ENCODE measurements around the gene TBC1D7. TPM values are rescaled to one million over a fixed set of nuclear protein-coding genes. Genes with fewer than 3 reads are reported as not detected.

TBC1D7 gene
- total RNA-seq, 2 experiments from 2014 or later, result 25.4 to 27.1 TPM

DNA sequence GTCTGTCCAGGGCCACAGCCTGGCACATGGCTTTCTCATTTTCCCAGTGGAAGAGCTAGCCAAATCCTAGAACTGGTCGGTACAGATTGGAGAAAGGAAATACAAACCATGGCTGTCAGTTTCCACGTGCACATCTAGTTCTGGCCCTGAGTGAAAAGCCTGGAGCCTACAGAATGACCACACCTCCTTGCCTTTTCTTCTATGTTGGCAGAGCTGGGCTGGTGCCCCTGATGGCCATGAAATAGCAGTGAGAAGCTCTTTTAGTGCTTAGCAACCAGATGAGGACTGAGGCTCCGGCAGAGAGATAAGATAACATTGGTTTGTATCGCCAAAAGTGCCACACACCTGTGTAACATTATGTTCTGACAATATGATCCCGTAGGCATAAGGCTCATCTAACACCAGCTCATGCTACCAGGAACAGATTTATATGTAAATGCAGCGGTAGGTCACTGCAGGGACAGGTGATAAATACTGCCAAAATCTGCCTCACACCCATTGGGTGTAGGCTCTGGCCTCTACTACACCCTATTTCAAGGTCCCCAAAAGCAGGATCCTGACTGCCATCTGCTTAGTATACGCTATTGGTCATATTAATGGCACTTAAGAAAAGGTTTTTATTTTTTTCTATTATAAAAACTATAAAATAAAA, 39.9 kb upstream of the TBC1D7 start:
- DNase-seq, result no peak
- H3K9me3 Mint-ChIP-seq, result no peaks in the 10 kb centered on the region
- H3K36me3 Mint-ChIP-seq (ENCODE audit: low read depth), result peaks cover 3% of the 10 kb centered on the region
- intact Hi-C loops (cut with micrococcal nuclease), result no loop called here
- no peak overlapping the region for H3K27ac Mint-ChIP-seq
- H3K27me3 Mint-ChIP-seq (ENCODE audit: low read depth), result no peaks in the 10 kb centered on the region
- CTCF ChIA-PET, result interaction anchor here (0.6 kb wide), 1 partner anchor 107 kb away, joined by 3 read pairs; no protein-coding TSS in a partner anchor
- no peaks in the 10 kb centered on the region for H3K4me1 Mint-ChIP-seq (ENCODE audit: low read depth)
- no peak overlapping the region for H3K4me3 Mint-ChIP-seq

DNA sequence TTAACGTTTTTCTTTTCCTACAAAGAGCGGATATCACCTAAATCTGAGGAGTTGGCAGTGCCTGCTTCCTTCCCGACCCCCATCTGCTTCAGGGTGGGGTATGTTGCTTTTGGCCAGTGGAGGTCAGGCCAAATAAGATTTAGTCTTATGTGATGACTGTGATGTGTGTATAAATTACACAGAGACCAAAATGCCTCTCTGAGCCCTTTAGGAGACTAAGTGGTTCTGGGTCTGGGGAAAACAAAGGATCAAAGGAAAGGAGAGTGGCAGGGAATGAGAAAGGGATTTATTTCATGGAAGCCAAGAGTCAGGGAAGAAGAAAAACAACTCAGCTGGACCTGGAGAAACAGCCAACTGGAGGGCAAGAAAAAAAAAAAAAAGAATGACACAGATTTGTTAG, 39.1 kb upstream of the TBC1D7 start:
- Mint-ChIP-seq H3K36me3 (ENCODE audit: low read depth) (peaks cover 3% of the 10 kb centered on the region), H3K4me3 (no peak overlapping the region), H3K27me3 (ENCODE audit: low read depth) (no peaks in the 10 kb centered on the region), H3K27ac (no peak overlapping the region), H3K9me3 (no peaks in the 10 kb centered on the region), H3K4me1 (ENCODE audit: low read depth) (no peaks in the 10 kb centered on the region)
- intact Hi-C loops (cut with micrococcal nuclease), result no loop called here
- DNase-seq, result no peak
- CTCF ChIA-PET, result interaction anchor here (0.6 kb wide), 1 partner anchor 108 kb away, joined by 3 read pairs; no protein-coding TSS in a partner anchor

GRCh38 chr6:13365320-13365719, 37.0 kb upstream of the TBC1D7 start:
- Mint-ChIP-seq H3K36me3 (ENCODE audit: low read depth) (peaks cover 3% of the 10 kb centered on the region), H3K9me3 (no peaks in the 10 kb centered on the region)
- intact Hi-C loops (cut with micrococcal nuclease), result no loop called here

GRCh38 chr6:13364842-13365241, 36.5 kb upstream of the TBC1D7 start:
- H3K4me1 Mint-ChIP-seq (ENCODE audit: low read depth), result no peaks in the 10 kb centered on the region
- intact Hi-C loops (cut with micrococcal nuclease), result no loop called here
- no peaks in the 10 kb centered on the region for H3K27me3 Mint-ChIP-seq (ENCODE audit: low read depth)
- H3K27ac Mint-ChIP-seq, result no peak overlapping the region
- no peak for DNase-seq
- H3K36me3 Mint-ChIP-seq (ENCODE audit: low read depth), result peaks cover 3% of the 10 kb centered on the region
- H3K4me3 Mint-ChIP-seq, result no peak overlapping the region
- CTCF ChIA-PET, result no interaction called here
- no peaks in the 10 kb centered on the region for H3K9me3 Mint-ChIP-seq

More at GRCh38 chr6:13365320-13365719, 37.0 kb upstream of the TBC1D7 start:
- Mint-ChIP-seq H3K27me3 (ENCODE audit: low read depth) (no peaks in the 10 kb centered on the region), H3K27ac (no peak overlapping the region), H3K4me1 (ENCODE audit: low read depth) (no peaks in the 10 kb centered on the region), H3K4me3 (no peak overlapping the region)
- DNase-seq, result no peak
- CTCF ChIA-PET, result no interaction called here

DNA sequence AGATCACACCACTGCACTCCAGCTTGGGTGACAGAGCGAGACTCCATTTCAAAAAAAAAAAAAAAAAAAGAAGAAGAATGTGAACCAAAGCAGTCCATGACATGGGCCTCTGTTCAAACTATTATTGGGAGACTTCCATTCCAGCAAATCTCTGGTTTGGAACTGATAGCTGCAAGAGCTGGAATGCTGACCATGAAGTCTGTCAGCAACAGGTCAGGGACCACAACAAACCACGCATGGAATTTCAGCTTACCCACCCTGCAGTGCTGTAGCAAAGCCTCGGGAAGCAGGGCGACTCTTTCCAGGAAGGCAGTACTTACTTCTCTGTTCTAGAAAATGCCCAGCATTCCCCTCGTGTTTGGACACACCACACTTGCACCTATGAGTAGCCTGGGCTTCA, 34.1 kb upstream of the TBC1D7 start:
- intact Hi-C loops (cut with micrococcal nuclease), result no loop called here
- no peak for DNase-seq
- no peak overlapping the region for H3K27ac Mint-ChIP-seq
- no peaks in the 10 kb centered on the region for H3K27me3 Mint-ChIP-seq (ENCODE audit: low read depth)
- CTCF ChIA-PET, result interaction anchor here (0.6 kb wide), 1 partner anchor 87 kb away, joined by 3 read pairs; no protein-coding TSS in a partner anchor
- H3K4me1 Mint-ChIP-seq (ENCODE audit: low read depth), result peaks cover 4% of the 10 kb centered on the region
- no peak overlapping the region for H3K4me3 Mint-ChIP-seq
- peaks cover 3% of the 10 kb centered on the region for H3K36me3 Mint-ChIP-seq (ENCODE audit: low read depth)
- no peaks in the 10 kb centered on the region for H3K9me3 Mint-ChIP-seq

DNA sequence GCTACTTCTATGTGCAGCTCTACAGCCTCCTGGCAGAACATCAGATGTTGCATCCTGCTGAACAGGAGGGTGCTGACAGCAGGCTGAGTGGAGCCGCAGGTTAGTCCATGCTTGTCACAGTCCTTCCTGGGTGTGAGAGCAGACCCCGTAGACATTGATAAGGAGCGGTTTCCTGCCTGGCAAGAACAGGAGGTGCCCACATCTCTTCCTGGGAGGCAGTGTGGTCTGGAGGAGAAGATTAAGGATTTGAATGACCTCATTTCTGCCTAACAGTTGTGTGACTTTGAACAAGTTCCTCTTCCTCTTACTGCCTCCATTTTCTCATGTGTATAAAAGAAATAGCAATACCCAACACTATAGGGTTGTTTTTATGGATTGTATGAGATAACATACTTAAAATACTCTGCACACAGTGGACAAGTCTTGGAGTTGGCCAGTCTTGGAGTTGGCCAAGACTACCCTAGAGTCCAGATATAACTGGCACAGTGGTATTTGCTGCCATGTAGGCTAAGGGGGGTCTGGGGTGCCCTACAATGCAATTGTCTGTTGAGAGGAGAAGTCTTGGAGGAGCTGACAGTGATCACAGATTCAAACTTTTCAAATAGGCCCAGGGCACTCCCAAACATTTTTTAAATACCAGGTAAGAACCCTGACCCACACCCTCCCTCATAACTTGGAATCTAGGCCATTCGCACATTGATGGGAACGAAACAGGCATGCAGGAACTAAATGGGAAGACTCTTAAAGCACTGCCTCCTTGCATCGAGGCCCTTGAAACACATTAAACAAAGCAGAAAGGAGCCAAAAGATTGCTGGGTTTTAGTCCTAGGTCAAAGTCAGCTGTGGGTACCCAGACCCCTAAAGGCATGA, 32.6 kb upstream of the TBC1D7 start:
- DNase-seq, result no peak
- CTCF ChIA-PET, result interaction anchor here (0.6 kb wide), 1 partner anchor 429 kb away, joined by 7 read pairs; no protein-coding TSS in a partner anchor
- no peaks in the 10 kb centered on the region for H3K9me3 Mint-ChIP-seq
- no peak overlapping the region for H3K4me3 Mint-ChIP-seq
- peaks cover 3% of the 10 kb centered on the region for H3K36me3 Mint-ChIP-seq (ENCODE audit: low read depth)
- intact Hi-C loops (cut with micrococcal nuclease), result no loop called here
- no peaks in the 10 kb centered on the region for H3K27me3 Mint-ChIP-seq (ENCODE audit: low read depth)
- no peak overlapping the region for H3K27ac Mint-ChIP-seq
- peaks cover 19% of the 10 kb centered on the region for H3K4me1 Mint-ChIP-seq (ENCODE audit: low read depth)

DNA sequence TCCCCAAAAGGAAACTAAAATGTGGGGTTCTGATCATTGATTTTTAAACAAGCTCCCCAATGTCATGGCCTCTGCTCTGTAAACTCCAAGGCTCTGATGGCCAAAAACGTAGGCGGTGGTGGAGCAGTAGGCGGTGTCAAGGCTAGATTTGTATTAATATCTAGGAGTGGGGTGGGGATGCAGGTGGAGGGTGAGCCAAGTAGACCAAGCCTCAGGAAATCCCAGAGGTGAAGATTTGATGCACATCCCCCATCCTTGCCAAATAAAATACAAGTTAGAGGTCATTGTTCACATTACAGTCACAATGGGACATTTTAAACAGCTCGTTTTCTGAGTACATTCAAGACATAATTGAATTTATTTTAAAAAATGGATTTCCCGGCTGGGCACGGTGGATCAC, 30.9 kb upstream of the TBC1D7 start:
- CTCF ChIA-PET, result interaction anchor here (0.7 kb wide), 1 partner anchor 51 kb away, joined by 5 read pairs; no protein-coding TSS in a partner anchor
- Mint-ChIP-seq H3K4me1 (ENCODE audit: low read depth) (peaks cover 35% of the 10 kb centered on the region), H3K36me3 (ENCODE audit: low read depth) (no peaks in the 10 kb centered on the region), H3K4me3 (no peak overlapping the region), H3K27me3 (ENCODE audit: low read depth) (no peaks in the 10 kb centered on the region), H3K27ac (no peak overlapping the region), H3K9me3 (no peaks in the 10 kb centered on the region)
- intact Hi-C loops (cut with micrococcal nuclease), result loop anchor here (5.0 to 10.0 kb wide), 4 partner anchors 258 to 1994 kb away; partner anchors contain the start of genes CD83 and NOL7
- no peak for DNase-seq

- Mint-ChIP-seq H3K27ac (no peak overlapping the region), H3K36me3 (ENCODE audit: low read depth) (no peaks in the 10 kb centered on the region), H3K9me3 (no peaks in the 10 kb centered on the region), H3K27me3 (ENCODE audit: low read depth) (no peaks in the 10 kb centered on the region), H3K4me1 (ENCODE audit: low read depth) (peaks cover 43% of the 10 kb centered on the region), H3K4me3 (no peak overlapping the region)
- DNase-seq, result no peak
- CTCF ChIA-PET, result no interaction called here
- intact Hi-C loops (cut with micrococcal nuclease), result loop anchor here (5.0 to 10.0 kb wide), 4 partner anchors 259 to 1994 kb away; partner anchors contain the start of genes CD83 and NOL7
These were observed 30.2 kb upstream of the TBC1D7 start for GRCh38 chr6:13358511-13358910.

GRCh38 chr6:13357551-13358075, 29.3 kb upstream of the TBC1D7 start:
- H3K4me1 Mint-ChIP-seq (ENCODE audit: low read depth), result peaks cover 45% of the 10 kb centered on the region
- H3K27me3 Mint-ChIP-seq (ENCODE audit: low read depth), result no peaks in the 10 kb centered on the region
- H3K9me3 Mint-ChIP-seq, result no peaks in the 10 kb centered on the region
- CTCF ChIA-PET, result interaction anchor here (0.6 to 1.3 kb wide), 6 partner anchors 12 to 145 kb away, joined by 3 to 7 read pairs (median 3); no protein-coding TSS in a partner anchor
- DNase-seq, result peak; percentile 23
- no peaks in the 10 kb centered on the region for H3K36me3 Mint-ChIP-seq (ENCODE audit: low read depth)
- peak overlapping the region; percentile 99 for H3K27ac Mint-ChIP-seq
- intact Hi-C loops (cut with micrococcal nuclease), result loop anchor here (5.0 to 10.0 kb wide), 4 partner anchors 260 to 1993 kb away; partner anchors contain the start of genes CD83 and NOL7
- H3K4me3 Mint-ChIP-seq, result no peak overlapping the region

DNA sequence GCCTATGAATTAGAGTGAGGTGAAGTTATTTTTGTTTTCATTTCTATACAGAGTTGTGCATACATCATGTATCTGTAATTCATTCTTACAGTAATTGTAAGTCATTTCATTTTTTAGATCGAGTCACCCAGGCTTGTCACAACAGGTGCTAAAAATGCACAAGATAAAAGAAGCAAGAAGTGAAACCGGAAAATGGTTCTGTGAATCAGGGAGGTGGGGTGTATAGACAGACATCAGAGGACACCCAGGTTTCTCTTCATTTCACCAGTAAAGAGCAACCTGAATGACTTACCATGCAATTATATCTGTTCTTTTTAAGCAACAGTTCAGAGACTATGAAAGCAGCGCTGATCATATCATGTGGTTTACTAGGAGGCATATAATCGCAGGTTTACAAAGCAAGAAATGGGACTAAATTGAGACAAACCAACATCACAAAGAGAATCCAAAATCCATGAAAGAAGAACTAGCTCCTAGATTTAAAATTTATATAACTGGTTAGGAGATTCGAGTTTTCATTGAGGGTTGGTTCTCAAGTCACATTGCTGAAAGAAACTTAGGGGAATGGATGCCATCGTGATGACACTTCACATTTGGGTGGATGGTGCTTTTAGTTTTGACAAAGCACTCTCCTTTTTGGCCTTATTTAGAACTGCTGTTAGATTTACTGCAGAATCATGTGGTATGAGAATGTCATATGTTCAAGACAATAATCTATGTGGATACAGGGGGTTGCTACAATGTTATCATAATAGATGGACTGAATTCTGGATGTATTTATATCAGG, 27.9 kb upstream of the TBC1D7 start:
- peak; percentile 63 for DNase-seq
- peaks cover 45% of the 10 kb centered on the region for H3K4me1 Mint-ChIP-seq (ENCODE audit: low read depth)
- H3K4me3 Mint-ChIP-seq, result peak overlapping the region; percentile 63
- H3K27me3 Mint-ChIP-seq (ENCODE audit: low read depth), result no peaks in the 10 kb centered on the region
- CTCF ChIA-PET, result interaction anchor here (0.6 to 1.3 kb wide), 3 partner anchors 13 to 98 kb away, joined by 3 to 4 read pairs (median 4); no protein-coding TSS in a partner anchor
- peak overlapping the region; percentile 99 for H3K27ac Mint-ChIP-seq
- no peaks in the 10 kb centered on the region for H3K36me3 Mint-ChIP-seq (ENCODE audit: low read depth)
- H3K9me3 Mint-ChIP-seq, result no peaks in the 10 kb centered on the region
- intact Hi-C loops (cut with micrococcal nuclease), result loop anchor here (1.0 to 10.0 kb wide), 19 partner anchors 19 to 1991 kb away; partner anchors contain the start of genes CD83, GFOD1, NOL7 and TBC1D7

Measured in activated naive CD4-positive, alpha-beta T cell treated with anti-CD3 and anti-CD28 coated beads for 36 hours (primary cell).